Measurements from ENCODE around the gene HYI.
"Not testable (repeated sequence)": the region's sequence is repeated elsewhere in the genome, so short reads cannot be mapped to it uniquely, and the experiment has no call there.

Gene HYI

DNA sequence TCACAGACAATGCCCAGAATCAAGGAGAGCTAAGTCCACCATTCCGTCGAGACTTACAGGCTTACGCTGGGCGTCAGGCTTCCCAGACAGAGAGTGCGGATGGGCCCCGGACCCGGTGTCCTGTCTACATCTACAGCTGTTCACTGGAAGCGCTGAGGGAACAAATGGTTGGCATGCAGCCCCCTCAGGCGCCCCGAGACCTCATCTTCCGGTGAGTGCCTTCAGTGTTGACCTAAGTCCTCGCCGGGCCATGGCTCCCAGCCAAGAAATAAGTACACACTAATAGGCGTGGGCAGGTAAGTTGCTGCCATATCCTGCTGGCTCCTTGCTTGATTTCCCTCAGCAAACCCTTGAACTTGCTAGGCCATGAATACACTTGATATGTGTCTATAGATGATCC lies 26.2 kb downstream of the HYI start:
- DNase-seq (ENCODE audit: low spot score), result no peak

DNA sequence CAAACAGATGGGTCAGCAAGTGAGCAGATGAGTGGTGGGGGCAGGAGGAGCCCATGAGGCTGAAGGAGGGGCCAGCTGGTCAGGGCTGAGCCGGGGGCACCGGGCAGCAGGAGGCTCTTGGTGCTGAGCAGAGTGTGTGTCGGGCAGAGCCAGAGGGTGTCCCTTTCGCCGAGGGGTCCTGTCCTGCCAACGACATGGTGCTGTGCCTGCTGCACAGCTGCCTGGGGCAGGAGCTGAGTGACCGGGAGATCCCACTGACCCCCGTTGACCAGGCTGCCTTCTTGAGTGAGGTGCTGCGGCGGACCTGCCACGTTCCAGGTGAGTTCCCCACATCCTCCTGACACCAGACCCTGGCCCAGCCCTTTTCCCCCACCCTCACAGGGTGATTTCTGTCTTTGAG lies 27.5 kb downstream of the HYI start:
- no peak for DNase-seq (ENCODE audit: low spot score)

DNA sequence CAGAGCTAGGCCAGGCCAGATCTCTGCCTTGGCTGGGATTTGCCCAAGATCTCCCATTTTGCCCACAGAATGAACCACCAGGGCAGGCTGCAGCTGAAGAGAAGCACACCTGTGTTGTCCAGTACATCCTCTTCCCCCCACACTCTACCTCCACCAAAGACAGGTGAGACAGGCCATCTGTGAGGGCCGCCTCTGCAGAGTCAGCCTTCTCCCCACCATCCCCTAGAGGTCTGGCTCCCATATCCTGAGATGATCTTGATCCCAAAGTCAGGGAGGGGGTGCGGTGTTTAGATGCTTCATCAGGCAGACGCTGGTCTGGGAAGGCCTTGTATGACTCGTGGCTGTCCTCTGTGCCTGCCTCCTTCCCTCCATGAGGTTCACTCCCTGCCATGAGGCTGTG lies 28.7 kb downstream of the HYI start:
- DNase-seq (ENCODE audit: low spot score), result no peak

- DNase-seq (ENCODE audit: low spot score), result no peak
These were observed 29.8 kb downstream of the HYI start for GRCh38 chr1:43423672-43424550.

DNA sequence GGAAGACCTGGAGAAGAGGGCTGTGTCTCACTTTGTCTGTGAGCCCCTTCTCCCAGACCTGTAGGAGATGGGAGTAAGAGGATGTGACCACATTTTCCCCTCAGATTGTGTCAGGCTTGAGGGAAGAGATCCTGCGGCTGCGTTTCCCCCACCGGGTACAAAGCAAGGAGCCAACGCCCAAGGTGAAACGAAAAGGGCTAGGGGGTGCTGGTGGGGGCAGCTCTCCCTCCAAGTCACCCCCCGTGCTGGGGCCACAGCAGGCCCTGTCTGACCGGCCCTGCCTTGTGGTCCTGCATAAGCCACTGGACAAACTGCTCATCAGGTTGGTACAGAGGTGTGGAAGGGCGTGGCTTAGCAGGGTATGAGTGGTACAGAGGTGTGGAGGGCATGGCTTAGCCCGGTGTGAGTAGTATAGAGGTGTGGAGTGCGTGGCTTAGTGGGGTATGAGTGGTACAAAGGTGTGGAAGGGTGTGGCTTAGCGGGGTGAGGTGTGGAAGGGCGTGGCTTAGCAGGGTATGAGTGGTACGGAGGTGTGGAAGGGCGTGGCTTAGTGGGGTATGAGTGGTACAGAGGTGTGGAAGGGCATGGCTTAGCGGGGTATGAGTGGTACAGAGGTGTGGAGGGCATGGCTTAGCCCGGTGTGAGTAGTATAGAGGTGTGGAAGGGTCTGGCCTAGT lies 30.6 kb downstream of the HYI start:
- no peak for DNase-seq (ENCODE audit: low spot score)

DNA sequence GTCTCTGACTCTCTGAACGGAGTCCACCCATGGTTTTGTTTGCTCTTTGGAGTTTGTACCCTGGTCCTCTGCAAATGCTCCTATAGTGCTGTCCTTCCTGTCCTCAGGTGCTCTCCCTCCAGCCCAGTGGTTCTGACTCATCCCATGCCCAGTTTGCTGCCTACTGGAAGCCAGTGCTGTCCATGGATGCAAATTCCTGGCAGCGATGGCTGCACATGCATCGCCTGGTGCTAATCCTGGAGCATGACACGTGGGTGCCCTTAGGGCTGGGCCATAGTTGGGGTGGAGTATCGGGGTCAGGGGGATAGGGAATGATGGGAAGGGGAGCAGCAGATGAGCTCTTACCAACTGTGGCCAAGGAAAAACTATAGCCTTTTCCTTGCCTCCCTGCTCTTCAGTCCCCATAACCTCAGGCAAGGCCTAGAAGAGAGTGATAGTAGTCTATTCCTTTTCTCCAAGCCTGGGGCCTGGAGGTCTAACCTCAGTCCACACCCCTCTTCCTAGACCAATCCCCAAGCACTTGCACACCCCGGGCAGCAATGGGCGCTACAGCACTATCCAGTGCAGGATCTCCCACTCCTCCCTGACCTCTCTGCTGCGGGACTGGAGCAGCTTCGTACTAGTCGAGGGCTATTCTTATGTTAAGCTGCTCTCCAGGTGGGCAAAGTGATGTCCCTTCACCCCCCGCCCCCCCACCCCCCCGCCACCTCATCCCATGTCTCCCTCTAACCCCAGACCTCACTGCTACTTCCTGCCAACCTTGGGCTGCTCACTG lies 31.6 kb downstream of the HYI start:
- DNase-seq (ENCODE audit: low spot score), result no peak

- no peak for DNase-seq (ENCODE audit: low spot score)
These were observed 32.3 kb downstream of the HYI start for GRCh38 chr1:43421396-43421795.

DNA sequence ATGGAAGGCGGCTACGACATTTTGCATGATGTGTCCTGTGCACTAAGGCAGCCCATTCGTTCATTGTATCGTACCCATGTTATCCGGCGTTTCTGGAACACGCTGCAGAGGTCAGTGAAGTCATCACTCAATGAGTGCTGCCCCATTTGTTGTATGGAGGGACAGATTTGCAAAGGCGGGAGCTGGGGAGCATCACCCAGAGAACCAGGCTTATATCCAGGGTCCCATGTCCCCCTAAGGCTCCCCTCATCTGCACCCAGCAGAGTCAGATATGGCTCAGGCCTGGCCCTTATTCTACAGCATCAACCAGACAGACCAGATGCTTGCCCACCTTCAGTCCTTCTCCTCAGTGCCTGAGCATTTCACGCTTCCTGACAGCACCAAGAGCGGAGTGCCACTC lies 32.9 kb downstream of the HYI start:
- DNase-seq (ENCODE audit: low spot score), result no peak

DNA sequence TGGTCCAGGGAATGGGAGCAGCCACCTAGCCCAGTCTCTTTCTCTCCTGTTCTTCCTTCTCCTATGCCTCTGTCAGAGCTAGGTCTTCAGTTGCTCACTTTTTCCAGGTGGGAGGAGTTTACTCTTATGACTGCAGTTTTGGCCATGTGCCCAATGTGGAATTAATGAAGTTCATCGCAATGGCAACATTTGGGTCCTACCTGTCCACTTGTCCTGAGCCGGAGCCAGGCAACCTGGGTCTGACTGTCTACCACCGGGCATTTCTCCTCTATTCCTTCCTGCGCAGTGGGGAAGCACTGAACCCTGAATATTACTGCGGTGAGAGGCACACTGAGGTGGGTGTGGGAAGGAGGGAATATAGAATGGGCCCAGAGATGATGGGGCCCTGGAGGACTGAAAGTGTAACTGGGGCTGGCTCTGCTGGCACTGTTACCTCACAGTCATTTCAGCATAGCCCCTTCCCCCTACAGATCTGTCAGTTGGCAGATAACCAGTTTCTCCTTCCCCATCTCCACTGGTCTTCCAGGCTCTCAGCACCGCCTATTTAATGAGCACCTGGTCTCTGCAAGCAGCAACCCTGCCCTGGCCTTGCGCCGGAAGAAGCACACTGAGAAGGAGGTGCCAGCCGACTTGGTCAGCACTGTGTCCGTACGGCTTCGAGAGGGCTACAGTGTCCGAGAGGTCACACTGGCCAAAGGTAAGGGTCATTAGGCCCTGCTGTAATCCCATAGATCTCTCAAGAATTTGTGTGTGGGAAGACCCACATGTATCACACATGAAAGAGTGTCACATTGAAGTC lies 33.9 kb downstream of the HYI start:
- no peak for DNase-seq (ENCODE audit: low spot score)

GRCh38 chr1:43418858-43419257 lies 34.9 kb downstream of the HYI start:
- no peak for DNase-seq (ENCODE audit: low spot score)

GRCh38 chr1:43415901-43416300 lies 37.8 kb downstream of the HYI start:
- DNase-seq (ENCODE audit: low spot score), result no peak

- DNase-seq (ENCODE audit: low spot score), result peak; percentile 63
These were observed 39.0 kb downstream of the HYI start for GRCh38 chr1:43414634-43415223.

- DNase-seq (ENCODE audit: low spot score), result not testable (repeated sequence)
These were observed 40.3 kb downstream of the HYI start for GRCh38 chr1:43413426-43413825.

DNA sequence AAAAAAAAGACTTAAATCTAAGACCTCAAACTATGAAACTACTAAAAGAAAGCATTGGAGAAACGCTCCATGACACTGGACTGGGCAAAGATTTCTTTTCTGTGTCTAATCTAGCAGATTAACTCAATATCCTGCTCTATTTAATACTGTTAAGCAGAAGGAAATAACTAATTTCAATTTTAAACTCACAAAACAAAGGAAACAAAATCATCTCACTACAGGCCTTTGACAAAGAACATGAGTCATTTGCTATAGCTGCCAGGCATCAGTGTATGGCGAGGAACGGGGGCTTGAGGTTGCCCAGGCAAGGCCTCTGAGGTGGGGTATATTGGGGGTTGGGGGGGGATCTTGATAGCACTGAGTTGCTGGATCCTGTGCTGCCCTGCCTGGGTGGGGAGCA lies 43.2 kb downstream of the HYI start:
- DNase-seq (ENCODE audit: low spot score), result no peak

GRCh38 chr1:43405876-43406234 lies 47.9 kb downstream of the HYI start:
- DNase-seq (ENCODE audit: low spot score), result no peak

DNA sequence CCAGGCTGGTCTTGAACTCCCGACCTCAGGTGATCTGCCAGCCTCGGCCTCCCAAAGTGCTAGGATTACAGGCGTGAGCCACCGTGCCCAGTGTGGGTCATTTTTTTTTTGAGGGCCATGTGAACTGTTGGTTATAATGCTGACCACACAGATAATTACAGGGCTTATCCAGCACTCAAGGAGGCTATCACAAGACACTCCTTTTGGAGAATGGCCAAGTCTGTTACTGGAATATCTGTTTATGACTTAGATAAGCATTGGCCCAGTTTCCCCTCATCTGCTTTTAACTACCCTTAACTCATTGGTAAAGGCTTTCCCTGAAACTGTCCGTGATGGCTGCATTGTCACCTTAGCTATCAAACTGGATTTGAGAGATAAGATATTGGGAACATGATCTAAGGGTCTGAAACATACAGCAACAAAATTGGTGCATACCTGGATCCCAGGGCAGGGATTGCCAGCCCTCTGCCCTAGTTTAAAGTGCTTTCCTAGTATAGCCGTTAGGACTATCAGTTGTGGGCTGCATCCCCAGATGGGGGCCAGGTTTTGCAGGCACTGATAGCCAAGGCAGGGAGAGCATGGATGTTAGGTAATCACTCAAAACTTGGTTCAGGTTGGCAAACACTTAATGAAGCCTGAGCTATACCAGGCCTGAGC lies 48.4 kb downstream of the HYI start:
- DNase-seq (ENCODE audit: low spot score), result no peak

DNA sequence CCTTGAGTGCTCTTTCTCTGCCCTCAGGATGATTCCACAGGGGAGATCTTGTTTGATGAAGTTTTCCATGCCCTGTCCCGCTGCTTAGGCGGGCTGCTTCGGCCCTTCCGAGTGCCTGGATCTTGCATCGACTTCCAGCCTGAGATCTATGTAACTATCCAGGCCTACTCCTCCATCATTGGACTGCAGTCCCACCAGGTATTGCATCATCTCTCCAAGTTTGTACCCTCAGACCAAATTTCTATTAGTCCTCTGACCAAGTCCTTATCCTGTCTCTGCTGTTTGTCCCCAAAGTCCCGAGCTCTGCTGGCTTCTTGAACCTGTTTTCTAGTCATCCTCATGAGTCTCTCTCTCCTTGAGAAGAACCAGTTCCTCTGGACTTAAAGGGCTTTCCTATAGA lies 49.4 kb downstream of the HYI start:
- no peak for DNase-seq (ENCODE audit: low spot score)

DNA sequence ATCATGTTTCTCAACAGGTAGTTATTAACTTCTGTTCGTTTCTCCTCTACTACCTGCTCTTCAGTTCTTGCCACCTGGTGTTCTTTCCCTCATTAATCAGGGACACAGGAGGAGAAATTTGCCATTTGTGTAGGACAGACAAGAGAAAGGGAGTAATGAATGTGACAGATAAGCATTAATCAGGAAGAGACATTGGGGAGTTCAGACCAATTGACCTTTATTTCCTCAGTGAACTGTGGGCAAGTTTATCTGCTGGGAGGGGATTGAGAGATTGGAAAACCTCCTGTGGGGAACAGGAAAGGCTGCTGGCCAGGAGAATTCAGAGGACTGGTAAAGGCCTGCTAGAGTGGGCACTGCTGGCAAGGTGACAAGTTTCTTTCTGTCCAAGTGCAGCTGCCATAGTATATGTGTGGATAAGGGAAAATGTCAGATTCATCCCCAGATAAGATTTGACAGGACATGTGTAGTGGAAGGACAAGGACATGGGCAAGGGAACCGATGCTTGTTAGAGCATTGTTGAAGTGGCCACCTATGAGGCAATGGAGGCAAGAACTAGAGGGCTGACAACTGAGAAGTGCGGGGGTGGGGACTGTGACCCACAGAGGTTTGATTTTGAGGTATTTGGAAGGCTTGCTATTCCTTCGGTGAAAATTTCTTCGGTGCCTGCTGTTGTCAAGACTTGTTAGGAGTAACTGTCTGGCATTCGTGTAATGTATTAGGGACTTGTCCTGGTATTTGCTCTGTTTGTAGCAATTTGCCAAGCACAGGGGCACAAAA lies 51.5 kb downstream of the HYI start:
- no peak for DNase-seq (ENCODE audit: low spot score)
